ENCODE results near the gene PCDHA5. TPM values are rescaled to one million over a fixed set of nuclear protein-coding genes. Genes with fewer than 3 reads are reported as not detected.

PCDHA5 gene
- total RNA-seq, 1 donor from 2014 or later, result not detected

Other genes with a start within 250 kb of the PCDHA5 start
- gene CD14, start 188.4 kb upstream of the PCDHA5 start, total RNA-seq, result 1.2 and 1.6 TPM in 2 replicates
- 13.4 and 18.2 TPM in 2 replicates for gene TMCO6, start 182.2 kb upstream of the PCDHA5 start, total RNA-seq
- 44.2 and 53.6 TPM in 2 replicates for gene NDUFA2, start 174.0 kb upstream of the PCDHA5 start, total RNA-seq
- gene IK, start 173.8 kb upstream of the PCDHA5 start, total RNA-seq, result 98.4 and 109 TPM in 2 replicates
- gene WDR55, start 156.7 kb upstream of the PCDHA5 start, total RNA-seq, result 29.9 and 31.8 TPM in 2 replicates
- gene DND1, start 148.0 kb upstream of the PCDHA5 start, total RNA-seq, result 0.15 TPM in 1 of 2 replicates, not detected in the other
- gene HARS1, start 130.2 kb upstream of the PCDHA5 start, total RNA-seq, result 81.9 and 89.5 TPM in 2 replicates
- 31.8 and 40.9 TPM in 2 replicates for gene HARS2, start 130.2 kb upstream of the PCDHA5 start, total RNA-seq
- 49.7 and 59.4 TPM in 2 replicates for gene ZMAT2, start 121.2 kb upstream of the PCDHA5 start, total RNA-seq
- gene PCDHA1, start 35.5 kb upstream of the PCDHA5 start, total RNA-seq, result 0.32 TPM in 1 of 2 replicates, not detected in the other
- gene PCDHA2, start 26.8 kb upstream of the PCDHA5 start, total RNA-seq, result 0.15 TPM in 1 of 2 replicates, not detected in the other
- under 0.01 and 0.32 TPM in 2 replicates for gene PCDHA3, start 20.6 kb upstream of the PCDHA5 start, total RNA-seq
- 0.32 and 0.61 TPM in 2 replicates for gene PCDHA4, start 14.5 kb upstream of the PCDHA5 start, total RNA-seq
- gene PCDHA6, start 6.3 kb downstream of the PCDHA5 start, total RNA-seq, result under 0.01 and 0.15 TPM in 2 replicates
- 0.15 and 0.32 TPM in 2 replicates for gene PCDHA7, start 12.7 kb downstream of the PCDHA5 start, total RNA-seq
- gene PCDHA8, start 19.6 kb downstream of the PCDHA5 start, total RNA-seq, result 0.15 TPM in 1 of 2 replicates, not detected in the other
- under 0.01 and 0.15 TPM in 2 replicates for gene PCDHA9, start 26.8 kb downstream of the PCDHA5 start, total RNA-seq
- under 0.01 and 0.15 TPM in 2 replicates for gene PCDHA10, start 34.3 kb downstream of the PCDHA5 start, total RNA-seq
- gene PCDHA11, start 47.3 kb downstream of the PCDHA5 start, total RNA-seq, result under 0.01 TPM in 1 of 2 replicates, not detected in the other
- gene PCDHA12, start 53.7 kb downstream of the PCDHA5 start, total RNA-seq, result not detected in 2 replicates
- 0.15 TPM in 1 of 2 replicates, not detected in the other for gene PCDHA13, start 60.5 kb downstream of the PCDHA5 start, total RNA-seq
- gene PCDHAC1, start 104.7 kb downstream of the PCDHA5 start, total RNA-seq, result under 0.01 TPM in 1 of 2 replicates, not detected in the other
- under 0.01 and 0.30 TPM in 2 replicates for gene PCDHAC2, start 144.9 kb downstream of the PCDHA5 start, total RNA-seq
- gene PCDHB1, start 229.8 kb downstream of the PCDHA5 start, total RNA-seq, result not detected in 2 replicates

Measured in epithelial cell of umbilical artery (primary cell).